ENCODE results near the gene PIK3R1. TPM values are rescaled to one million over a fixed set of nuclear protein-coding genes. Genes with fewer than 3 reads are reported as not detected.

Gene PIK3R1
- total and polyA plus RNA-seq, 10 of the 15 experiments (the other 5 are each of a cell fraction or from before 2014, with no cell fraction given) = 7.8 to 38.4 (median 15.7) TPM

GRCh38 chr5:68176802-68177479, 38.6 kb upstream of the PIK3R1 start (continued):
- TF ChIP-seq CEBPZ (IDR thresholded peaks at IDR 0.05; ENCODE audit: low read depth, low read length) (no peak), ZBTB11 (CRISPR knock-in tag; IDR thresholded peaks at IDR 0.05) (no peak), HDAC2 (IDR thresholded peaks at IDR 0.05) (no peak)

DNA sequence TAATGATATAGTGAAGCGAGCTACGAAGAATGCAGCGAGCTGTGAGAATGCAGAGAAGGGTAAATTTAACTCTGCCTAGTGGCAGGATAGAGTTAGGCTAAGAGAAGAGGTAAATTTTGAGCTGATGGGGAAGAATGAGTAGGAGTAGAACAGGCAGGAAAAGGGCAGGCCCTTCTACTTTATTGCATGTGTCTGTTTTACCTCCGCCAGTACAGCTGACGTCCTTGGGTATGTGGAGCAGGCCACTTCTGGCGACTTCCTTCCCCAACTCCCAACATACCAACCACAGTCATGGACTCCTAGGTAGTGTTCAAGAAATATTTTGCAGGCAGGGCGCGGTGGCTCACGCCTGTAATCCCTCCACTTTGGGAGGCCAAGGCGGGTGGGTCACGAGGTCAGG, 37.9 kb upstream of the PIK3R1 start:
- no peaks in the 10 kb centered on the region for H3K27me3 ChIP-seq (replicated peaks in 1 of 2; ENCODE audit: control insufficient read depth in 2 of 2, insufficient read depth in 2 of 2, low read length in 1 of 2)
- no peak overlapping the region for H2AFZ ChIP-seq (ENCODE audit: control insufficient read depth, low read depth, low read length)
- in situ Hi-C loops (cut with MboI) = no loop called here
- no peak for ATAC-seq
- no peaks in the 10 kb centered on the region for H3K9me3 ChIP-seq (replicated peaks; ENCODE audit: control insufficient read depth, insufficient read depth, low read length)
- no peaks in the 10 kb centered on the region for H3K4me1 ChIP-seq (ENCODE audit: control insufficient read depth, insufficient read depth, low read length)
- DNase-seq (ENCODE audit: low read depth, low spot score) = no peak
- TF ChIP-seq RELA (IDR thresholded peaks at IDR 0.05; ENCODE audit: borderline replicate concordance, partially characterized antibody) (no peak), IKZF1 (conservative IDR thresholded peaks at IDR 0.05) (no peak), NR2F1 (conservative IDR thresholded peaks at IDR 0.05) (no peak), PRDM15 (CRISPR knock-in tag; IDR thresholded peaks at IDR 0.05) (no peak), EGR1 (IDR thresholded peaks at IDR 0.05; ENCODE audit: borderline replicate concordance in 1 of 2, low read depth in 2 of 2, low read length in 2 of 2) (no peak), CBFB (IDR thresholded peaks at IDR 0.05; ENCODE audit: low read depth) (no peak), GATAD2B (conservative IDR thresholded peaks at IDR 0.05; ENCODE audit: low read depth) (no peak)
- H3K9ac ChIP-seq (ENCODE audit: control insufficient read depth, insufficient read depth, low read length) = no peak overlapping the region
- H3K79me2 ChIP-seq (ENCODE audit: control insufficient read depth, insufficient read depth, low read length) = no peaks in the 10 kb centered on the region
- H3K4me3 ChIP-seq = no peak overlapping the region
- CTCF ChIA-PET = no interaction called here
- H3K4me2 ChIP-seq (ENCODE audit: control insufficient read depth, insufficient read depth) = no peak overlapping the region
- H4K20me1 ChIP-seq (ENCODE audit: control insufficient read depth, insufficient read depth) = no peaks in the 10 kb centered on the region
- WGBS (ENCODE audit: insufficient coverage, insufficient replicate concordance, low lambda C conversion rate, missing lambda C conversion rate) = 72% methylated on average over 11 of the region's 11 CpGs
- FAIRE-seq = no peak
- no peaks in the 10 kb centered on the region for H3K36me3 ChIP-seq (ENCODE audit: control insufficient read depth in 2 of 2, insufficient read depth in 2 of 2, low read length in 1 of 2)
- POLR2A ChIA-PET = no interaction called here
- intact Hi-C loops (cut with micrococcal nuclease; ENCODE audit: unreplicated experiment) = no loop called here
- RAD21 ChIA-PET (ENCODE audit: unreplicated experiment) = no interaction called here
- BruUV-seq (replicated peaks) = no TSS peak
- SMC1A ChIA-PET (ENCODE audit: uncharacterized antibody, unreplicated experiment) = no interaction called here
- H3K27ac ChIP-seq (ENCODE audit: control insufficient read depth, insufficient read depth) = no peak overlapping the region

Data from GM12878 (cell line).